Astrocyte (in vitro differentiated cells and primary cell): ENCODE results near the gene CRYBA2. TPM values are rescaled to one million over a fixed set of nuclear protein-coding genes. Genes with fewer than 3 reads are reported as not detected.
A peak's percentile ranks its signal among the peaks of the same experiment; 100 is the strongest.

Experiments used
- DNase-seq: peaks from one replicate; pipeline ENCODE4 v3.0.0-alpha.2; 2010; ENCODE audit warnings: low read depth
- FAIRE-seq: peaks from 2 replicates; lab custom pipeline; 2011; peaks lifted over from hg19 to GRCh38; lab: Jason Lieb, UNC
- H2AFZ ChIP-seq: 2 replicates; pipeline ENCODE4 v1.6.0; 2012; ENCODE audit warnings: low read depth, low read length, inconsistent platforms
- H3K27ac ChIP-seq: 2 replicates; pipeline ENCODE4 v1.5.1; 2011; ENCODE audit warnings: low read depth, low read length, inconsistent platforms
- H3K27me3 ChIP-seq: 2 replicates; pipeline ENCODE4 v1.6.0; 2011; ENCODE audit warnings: low read length, inconsistent platforms; ENCODE audit not compliant: insufficient read depth
- H3K36me3 ChIP-seq: 2 replicates; pipeline ENCODE4 v1.5.1; 2011; ENCODE audit warnings: low read length, inconsistent platforms; ENCODE audit not compliant: insufficient read depth
- H3K4me1 ChIP-seq: 2 replicates; pipeline ENCODE4 v1.5.1; 2011; ENCODE audit warnings: low read length, inconsistent platforms; ENCODE audit not compliant: insufficient read depth
- H3K4me2 ChIP-seq: 2 replicates; pipeline ENCODE4 v1.6.0; 2012; ENCODE audit warnings: low read length, inconsistent platforms
- H3K4me3 ChIP-seq: 2 replicates; pipeline ENCODE4 v1.5.1; 2011; ENCODE audit warnings: low read depth, mild to moderate bottlenecking, low read length, inconsistent platforms; ENCODE audit not compliant: insufficient read depth
- H3K79me2 ChIP-seq: 2 replicates; pipeline ENCODE4 v1.6.0; 2012; ENCODE audit warnings: mild to moderate bottlenecking, low read length, inconsistent platforms; ENCODE audit not compliant: insufficient read depth
- H3K9ac ChIP-seq: 2 replicates; pipeline ENCODE4 v1.6.0; 2012; ENCODE audit warnings: mild to moderate bottlenecking, low read length, inconsistent platforms
- H3K9me3 ChIP-seq: 2 replicates; pipeline ENCODE4 v1.5.1; 2012; ENCODE audit warnings: low read depth, mild to moderate bottlenecking, low read length, inconsistent platforms; ENCODE audit not compliant: insufficient read depth
- H4K20me1 ChIP-seq: 2 replicates; pipeline ENCODE4 v1.6.0; 2012; ENCODE audit warnings: low read length, inconsistent platforms; ENCODE audit not compliant: insufficient read depth
- H3K27ac Mint-ChIP-seq: one replicate; pipeline ENCODE4 v1.8.0; 2021; ENCODE audit warnings: mild to moderate bottlenecking, mixed read lengths; ENCODE audit not compliant: unreplicated experiment
- H3K27me3 Mint-ChIP-seq: one replicate; pipeline ENCODE4 v1.8.0; 2021; ENCODE audit warnings: low read depth, mixed read lengths; ENCODE audit not compliant: unreplicated experiment
- H3K36me3 Mint-ChIP-seq: one replicate; pipeline ENCODE4 v1.8.0; 2021; ENCODE audit warnings: low read depth, mixed read lengths; ENCODE audit not compliant: unreplicated experiment
- H3K4me1 Mint-ChIP-seq: one replicate; pipeline ENCODE4 v1.8.0; 2021; ENCODE audit warnings: low read depth, mixed read lengths; ENCODE audit not compliant: unreplicated experiment
- H3K4me3 Mint-ChIP-seq: one replicate; pipeline ENCODE4 v1.8.0; 2021; ENCODE audit warnings: mild to moderate bottlenecking, moderate library complexity, mixed read lengths; ENCODE audit not compliant: unreplicated experiment
- H3K9me3 Mint-ChIP-seq: one replicate; pipeline ENCODE4 v1.8.0; 2021; ENCODE audit warnings: mild to moderate bottlenecking, mixed read lengths; ENCODE audit not compliant: unreplicated experiment
- EZH2 ChIP-seq: IDR thresholded peaks from 2 replicates; pipeline ENCODE4 v1.6.1; 2012; ENCODE audit warnings: mild to moderate bottlenecking, low read length, inconsistent platforms; ENCODE audit not compliant: insufficient read depth
- total RNA-seq: library from RNA; stranded (reverse); gene quantifications from 2 replicates; pipeline ENCODE4 v1.2.1, GENCODE V29; 2021
- TF ChIP-seq, protein P1 (sequence below): IDR thresholded peaks from 2 replicates; pipeline ENCODE4 v1.5.1; 2011; ENCODE audit warnings: low read depth, mild to moderate bottlenecking, inconsistent platforms, low read length, moderate library complexity; ENCODE audit not compliant: insufficient read depth

CRYBA2 gene
- total RNA-seq, 1 donor from 2014 or later, result not detected

DNA sequence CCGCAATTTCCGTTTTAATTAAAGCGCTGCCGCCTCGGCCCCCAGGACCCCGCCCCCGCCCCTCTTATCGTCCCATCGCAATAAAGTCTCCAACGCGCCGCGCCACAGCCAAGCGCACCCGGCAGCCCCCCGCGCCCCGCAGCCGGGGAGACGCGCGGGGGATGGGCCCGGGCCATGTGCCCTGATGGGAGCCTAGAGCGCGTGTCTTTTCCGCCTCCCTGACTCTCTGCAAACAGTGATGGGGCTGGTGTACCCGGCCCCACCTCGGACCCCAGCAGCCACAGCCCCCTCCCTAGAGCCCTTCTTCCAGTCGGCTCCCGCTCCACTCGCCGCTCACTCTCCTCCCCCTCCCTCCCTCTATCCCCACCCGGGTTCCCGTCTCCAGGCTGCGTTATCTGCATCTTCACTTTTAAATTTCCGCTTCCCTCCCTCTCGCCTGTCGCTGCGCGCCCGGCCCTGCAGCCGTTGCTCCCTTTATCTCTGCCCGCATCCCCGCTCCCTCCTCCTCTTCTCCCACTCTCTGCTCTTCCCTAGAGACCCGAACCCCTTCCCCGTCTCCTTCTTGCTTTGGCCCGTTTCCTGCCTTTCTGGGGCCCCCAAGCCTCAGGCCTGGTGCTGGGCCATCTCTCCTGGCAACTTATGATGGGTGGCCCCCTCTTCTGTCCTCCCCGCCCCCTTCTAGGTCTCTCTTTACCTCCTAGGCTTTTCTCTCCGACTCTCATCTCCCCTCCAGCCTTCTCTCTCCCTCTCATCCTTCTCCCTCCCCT is 7.7 kb downstream of the CRYBA2 start:
- Histone ChIP-seq H3K27me3 (peaks cover 82% of the 10 kb centered on the region), H2AFZ (no peak overlapping the region), H3K4me2 (no peak overlapping the region)

DNA sequence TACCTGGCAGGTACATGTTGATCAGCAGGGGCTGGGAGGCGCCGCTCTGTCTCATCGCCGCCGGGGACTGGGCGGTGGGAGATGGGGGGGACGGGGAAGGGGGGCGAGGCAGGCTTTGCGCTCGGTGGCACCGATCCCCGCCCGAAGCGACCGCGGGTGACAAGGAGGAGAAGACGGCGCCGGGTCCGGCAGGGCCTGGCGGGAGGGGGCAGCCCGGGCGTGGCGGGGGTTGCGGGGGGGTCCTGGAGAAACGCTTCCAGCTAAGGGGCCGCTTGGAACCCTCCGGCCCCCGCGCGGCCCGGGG is 8.2 kb downstream of the CRYBA2 start, which contains the start of gene FEV:
Gene FEV (minus strand): TSS at position 164 of the 304 bp plus-strand sequence. CDS start 109 bp downstream, at position 55.
- no peak for DNase-seq
- H3K4me2 ChIP-seq, result no peak within 1 kb of the TSS

More for the DNA sequence above, 7.7 kb downstream of the CRYBA2 start:
- H3K4me3 ChIP-seq, result no peak overlapping the region
- H3K36me3 Mint-ChIP-seq, result peaks cover 3% of the 10 kb centered on the region
- peaks cover 3% of the 10 kb centered on the region for H3K9me3 Mint-ChIP-seq
- H3K4me3 Mint-ChIP-seq, result no peak overlapping the region
- H3K36me3 ChIP-seq, result no peaks in the 10 kb centered on the region
- no peak for FAIRE-seq
- H4K20me1 ChIP-seq, result peaks cover 10% of the 10 kb centered on the region
- DNase-seq, result no peak
- no peak overlapping the region for H3K9ac ChIP-seq
- H3K27ac Mint-ChIP-seq, result no peak overlapping the region
- H3K4me1 Mint-ChIP-seq, result peaks cover 4% of the 10 kb centered on the region
- peaks cover 9% of the 10 kb centered on the region for H3K9me3 ChIP-seq
- peaks cover 82% of the 10 kb centered on the region for H3K27me3 Mint-ChIP-seq
- TF ChIP-seq EZH2, result peak; percentile 23
- TF ChIP-seq, protein P1, sequence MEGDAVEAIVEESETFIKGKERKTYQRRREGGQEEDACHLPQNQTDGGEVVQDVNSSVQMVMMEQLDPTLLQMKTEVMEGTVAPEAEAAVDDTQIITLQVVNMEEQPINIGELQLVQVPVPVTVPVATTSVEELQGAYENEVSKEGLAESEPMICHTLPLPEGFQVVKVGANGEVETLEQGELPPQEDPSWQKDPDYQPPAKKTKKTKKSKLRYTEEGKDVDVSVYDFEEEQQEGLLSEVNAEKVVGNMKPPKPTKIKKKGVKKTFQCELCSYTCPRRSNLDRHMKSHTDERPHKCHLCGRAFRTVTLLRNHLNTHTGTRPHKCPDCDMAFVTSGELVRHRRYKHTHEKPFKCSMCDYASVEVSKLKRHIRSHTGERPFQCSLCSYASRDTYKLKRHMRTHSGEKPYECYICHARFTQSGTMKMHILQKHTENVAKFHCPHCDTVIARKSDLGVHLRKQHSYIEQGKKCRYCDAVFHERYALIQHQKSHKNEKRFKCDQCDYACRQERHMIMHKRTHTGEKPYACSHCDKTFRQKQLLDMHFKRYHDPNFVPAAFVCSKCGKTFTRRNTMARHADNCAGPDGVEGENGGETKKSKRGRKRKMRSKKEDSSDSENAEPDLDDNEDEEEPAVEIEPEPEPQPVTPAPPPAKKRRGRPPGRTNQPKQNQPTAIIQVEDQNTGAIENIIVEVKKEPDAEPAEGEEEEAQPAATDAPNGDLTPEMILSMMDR, result no peak
- no peaks in the 10 kb centered on the region for H3K4me1 ChIP-seq
- no peaks in the 10 kb centered on the region for H3K79me2 ChIP-seq
- no peak overlapping the region for H3K27ac ChIP-seq

More for the DNA sequence above, 8.2 kb downstream of the CRYBA2 start, which contains the start of gene FEV:
- Histone ChIP-seq H4K20me1 (peaks cover 10% of the 10 kb centered on the region), H3K9ac (no peak within 1 kb of the TSS), H3K27ac (no peak within 1 kb of the TSS), H3K27me3 (peaks cover 78% of the 10 kb centered on the region), H3K4me1 (no peaks in the 10 kb centered on the region), H3K9me3 (peaks cover 9% of the 10 kb centered on the region), H2AFZ (no peak within 1 kb of the TSS), H3K36me3 (no peaks in the 10 kb centered on the region), H3K79me2 (no peaks in the 10 kb centered on the region), H3K4me3 (no peak within 1 kb of the TSS)
- peaks cover 4% of the 10 kb centered on the region for H3K4me1 Mint-ChIP-seq
- peaks cover 3% of the 10 kb centered on the region for H3K9me3 Mint-ChIP-seq
- H3K4me3 Mint-ChIP-seq, result no peak within 1 kb of the TSS
- peaks cover 3% of the 10 kb centered on the region for H3K36me3 Mint-ChIP-seq
- TF ChIP-seq, protein P1, result no peak
- no peak for TF ChIP-seq EZH2
- peak within 1 kb of the TSS; percentile 41 for H3K27ac Mint-ChIP-seq
- FAIRE-seq, result no peak
- peaks cover 80% of the 10 kb centered on the region for H3K27me3 Mint-ChIP-seq
